Fibroblast of lung (primary cell): ENCODE results near the gene UNC79. TPM values are rescaled to one million over a fixed set of nuclear protein-coding genes. Genes with fewer than 3 reads are reported as not detected.

ENCODE experiments used
- DNase-seq, 2 donors: peaks; one replicate each; pipeline versions ENCODE4 v3.0.0 to v3.0.0-alpha.2; 2010; ENCODE audit warnings: low read depth in 2 of 2
- H2AFZ ChIP-seq: 2 replicates; pipeline ENCODE4 v1.5.1; 2012; ENCODE audit warnings: low read length, control low read depth, inconsistent platforms
- H3K27ac ChIP-seq: 2 replicates; pipeline ENCODE4 v1.5.1; 2011; ENCODE audit warnings: low read length, control low read depth; ENCODE audit not compliant: insufficient read depth
- H3K27me3 ChIP-seq: 2 replicates; pipeline ENCODE4 v1.5.1; 2011; ENCODE audit warnings: mild to moderate bottlenecking, low read length; ENCODE audit not compliant: control insufficient read depth, insufficient read depth
- H3K36me3 ChIP-seq: 2 replicates; pipeline ENCODE4 v1.5.1; 2011; ENCODE audit warnings: low read length; ENCODE audit not compliant: control insufficient read depth, insufficient read depth
- H3K4me1 ChIP-seq: 2 replicates; pipeline ENCODE4 v1.5.1; 2011; ENCODE audit warnings: low read length; ENCODE audit not compliant: control insufficient read depth, insufficient read depth; ENCODE audit errors: extremely low read depth
- H3K4me2 ChIP-seq: 2 replicates; pipeline ENCODE4 v1.5.1; 2011; ENCODE audit warnings: low read length, control low read depth; ENCODE audit not compliant: insufficient read depth; ENCODE audit errors: extremely low read depth
- H3K4me3 ChIP-seq, 4 experiments: fragments of 200-600 bp in 1 of 4; sonication (generic) in 1 of 4; replicated peaks in 1 of 4; 2 replicates each; pipeline ENCODE4 v1.5.1; 2011 to 2016; ENCODE audit warnings: low read length in 4 of 4, low read depth in 3 of 4, mild to moderate bottlenecking in 3 of 4, control low read depth in 2 of 4, inconsistent platforms in 1 of 4, mixed read lengths in 1 of 4; ENCODE audit not compliant: insufficient read depth in 1 of 4; ENCODE audit errors: control extremely low read depth in 1 of 4
- H3K79me2 ChIP-seq: 2 replicates; pipeline ENCODE4 v1.5.1; 2012; ENCODE audit warnings: mild to moderate bottlenecking, low read length, inconsistent platforms; ENCODE audit not compliant: control insufficient read depth, insufficient read depth
- H3K9ac ChIP-seq: 2 replicates; pipeline ENCODE4 v1.5.1; 2011; ENCODE audit warnings: mild to moderate bottlenecking, low read length, control low read depth; ENCODE audit not compliant: insufficient read depth
- H3K9me3 ChIP-seq: 2 replicates; pipeline ENCODE4 v1.5.1; 2012; ENCODE audit warnings: low read depth, low read length; ENCODE audit not compliant: control insufficient read depth, insufficient read depth
- H4K20me1 ChIP-seq: 2 replicates; pipeline ENCODE4 v1.5.1; 2011; ENCODE audit warnings: low read length; ENCODE audit not compliant: control insufficient read depth, insufficient read depth; ENCODE audit errors: extremely low read depth
- EZH2 ChIP-seq: IDR thresholded peaks from 2 replicates; pipeline ENCODE4 v1.5.1; 2012; ENCODE audit warnings: low read length, control low read depth, mild to moderate bottlenecking; ENCODE audit errors: missing control alignments
- polyA plus RNA-seq, 2 donors: library from polyadenylated mRNA; depleted of rRNA in 1 of 2; stranded (reverse) in 1 of 2; unstranded in 1 of 2; fragments of >200 nt; gene quantifications; 2 replicates each; pipeline ENCODE4 v1.2.1, GENCODE V29; 2011 to 2012; ENCODE audit warnings: missing spikeins in 1 of 2
- total RNA-seq: library from RNA; depleted of rRNA; stranded (reverse); fragments of >200 nt; gene quantifications from 2 replicates; pipeline ENCODE4 v1.2.1, GENCODE V29; 2014
- TF ChIP-seq, protein P1 (sequence below), 2 donors: IDR thresholded peaks in 1 of 2; conservative IDR thresholded peaks in 1 of 2; 1 replicate in 1 of 2; 2 replicates in 1 of 2; pipeline ENCODE4 v1.5.1; 2011 to 2012; ENCODE audit warnings: low read length in 2 of 2, control low read depth in 1 of 2, inconsistent platforms in 1 of 2, low read depth in 1 of 2, mild to moderate bottlenecking in 1 of 2

UNC79 gene
- total and polyA plus RNA-seq, 2 donors (not counting 1 experiment from before 2014, with no cell fraction given): 0.02 to 0.17 TPM

DNA sequence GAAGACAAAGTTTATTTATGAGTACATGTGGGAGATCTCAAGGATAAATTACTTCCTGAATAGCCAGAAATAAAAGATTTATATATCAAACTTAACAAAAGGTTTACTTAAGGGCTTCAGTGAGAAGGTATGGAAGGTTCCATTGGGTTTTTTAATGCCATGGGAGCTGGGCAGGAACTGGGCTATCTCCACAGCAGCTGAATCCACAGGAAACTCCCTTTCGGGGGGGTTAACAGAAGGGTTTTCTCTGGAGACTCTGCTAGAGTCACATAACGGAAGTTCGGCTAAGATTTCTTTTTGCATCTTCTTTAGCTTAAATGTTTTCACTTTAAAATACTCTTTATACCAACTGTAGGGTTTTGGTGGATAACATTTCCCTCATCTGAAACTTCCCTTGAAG is 113.5 kb downstream of the UNC79 start:
- Histone ChIP-seq H3K27ac (no peak overlapping the region), H3K4me3 (no peak overlapping the region), H3K27me3 (no peaks in the 10 kb centered on the region), H3K4me1 (no peaks in the 10 kb centered on the region), H3K9me3 (no peaks in the 10 kb centered on the region), H3K79me2 (no peaks in the 10 kb centered on the region), H3K9ac (no peak overlapping the region), H3K36me3 (no peaks in the 10 kb centered on the region), H3K4me2 (no peak overlapping the region), H2AFZ (no peak overlapping the region), H4K20me1 (no peaks in the 10 kb centered on the region)
- DNase-seq: no peak
- TF ChIP-seq, protein P1, sequence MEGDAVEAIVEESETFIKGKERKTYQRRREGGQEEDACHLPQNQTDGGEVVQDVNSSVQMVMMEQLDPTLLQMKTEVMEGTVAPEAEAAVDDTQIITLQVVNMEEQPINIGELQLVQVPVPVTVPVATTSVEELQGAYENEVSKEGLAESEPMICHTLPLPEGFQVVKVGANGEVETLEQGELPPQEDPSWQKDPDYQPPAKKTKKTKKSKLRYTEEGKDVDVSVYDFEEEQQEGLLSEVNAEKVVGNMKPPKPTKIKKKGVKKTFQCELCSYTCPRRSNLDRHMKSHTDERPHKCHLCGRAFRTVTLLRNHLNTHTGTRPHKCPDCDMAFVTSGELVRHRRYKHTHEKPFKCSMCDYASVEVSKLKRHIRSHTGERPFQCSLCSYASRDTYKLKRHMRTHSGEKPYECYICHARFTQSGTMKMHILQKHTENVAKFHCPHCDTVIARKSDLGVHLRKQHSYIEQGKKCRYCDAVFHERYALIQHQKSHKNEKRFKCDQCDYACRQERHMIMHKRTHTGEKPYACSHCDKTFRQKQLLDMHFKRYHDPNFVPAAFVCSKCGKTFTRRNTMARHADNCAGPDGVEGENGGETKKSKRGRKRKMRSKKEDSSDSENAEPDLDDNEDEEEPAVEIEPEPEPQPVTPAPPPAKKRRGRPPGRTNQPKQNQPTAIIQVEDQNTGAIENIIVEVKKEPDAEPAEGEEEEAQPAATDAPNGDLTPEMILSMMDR (conservative IDR thresholded peaks at IDR 0.05 in 1 of 2, IDR thresholded peaks at IDR 0.05 in 1 of 2; ENCODE audit: low read depth in 1 of 2, low read length in 2 of 2): no peak
- TF ChIP-seq EZH2: no peak

DNA sequence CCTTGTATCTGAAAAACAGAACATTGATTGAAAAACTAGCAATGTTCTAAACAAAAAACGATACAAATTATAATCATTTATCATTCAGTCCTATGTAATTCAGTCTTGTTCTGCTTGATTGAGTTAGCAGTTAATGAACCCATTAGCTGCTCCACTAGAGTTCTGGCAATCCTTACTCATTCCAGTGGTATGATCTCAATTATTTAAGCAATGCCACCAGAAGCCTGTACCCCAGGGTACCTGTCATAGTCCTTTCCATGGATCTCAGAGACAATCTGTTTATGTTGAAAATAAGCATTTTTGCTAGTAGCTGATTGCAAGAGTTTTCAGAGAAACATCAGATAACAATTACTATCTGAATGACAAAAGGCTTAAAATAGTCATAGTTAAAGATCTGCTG is 115.9 kb downstream of the UNC79 start:
- DNase-seq: no peak
- H3K36me3 ChIP-seq: no peaks in the 10 kb centered on the region
- H3K9me3 ChIP-seq: no peaks in the 10 kb centered on the region
- H3K4me3 ChIP-seq: no peak overlapping the region
- no peaks in the 10 kb centered on the region for H3K79me2 ChIP-seq
- no peaks in the 10 kb centered on the region for H3K27me3 ChIP-seq
- no peak overlapping the region for H3K9ac ChIP-seq
- no peaks in the 10 kb centered on the region for H3K4me1 ChIP-seq
- no peaks in the 10 kb centered on the region for H4K20me1 ChIP-seq
- TF ChIP-seq EZH2: no peak
- TF ChIP-seq, protein P1 (conservative IDR thresholded peaks at IDR 0.05 in 1 of 2, IDR thresholded peaks at IDR 0.05 in 1 of 2; ENCODE audit: low read depth in 1 of 2, low read length in 2 of 2): no peak
- no peak overlapping the region for H2AFZ ChIP-seq
- no peak overlapping the region for H3K27ac ChIP-seq
- H3K4me2 ChIP-seq: no peak overlapping the region

DNA sequence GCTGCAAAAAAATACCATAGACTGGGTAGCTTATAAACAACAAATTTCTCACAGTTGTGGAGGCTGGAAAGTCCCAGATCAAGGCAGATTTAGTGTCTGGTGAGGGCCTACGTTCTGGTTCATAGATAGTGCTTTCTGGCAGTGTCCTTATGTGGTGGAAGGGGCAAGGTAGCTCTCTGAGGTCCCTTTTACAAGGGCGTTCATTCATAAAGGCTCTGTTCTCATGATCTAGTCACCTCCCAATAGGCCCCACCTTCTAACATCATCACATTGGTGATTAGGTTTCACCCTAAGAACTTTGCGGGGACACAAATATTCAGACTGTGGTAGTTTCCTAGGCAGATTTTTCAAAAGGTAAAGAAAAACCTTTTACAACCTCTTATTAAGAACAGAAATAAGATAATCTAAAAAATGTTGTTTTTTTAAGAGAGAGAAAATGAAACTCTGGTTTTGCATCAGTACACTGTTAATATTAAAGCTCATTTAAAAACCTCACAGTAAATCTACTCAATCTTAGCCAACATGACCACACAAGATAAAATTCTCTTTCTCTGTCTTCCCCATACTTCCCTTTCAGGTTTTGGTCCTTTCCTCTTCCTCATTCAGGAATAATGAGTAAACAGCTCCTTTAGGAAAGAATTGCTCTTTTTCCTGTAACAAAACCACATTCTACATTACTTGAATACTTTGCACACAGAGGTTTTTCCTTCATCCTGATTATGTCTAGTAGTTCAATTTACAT is 117.5 kb downstream of the UNC79 start:
- Histone ChIP-seq H3K79me2 (no peaks in the 10 kb centered on the region), H4K20me1 (no peaks in the 10 kb centered on the region), H3K9ac (no peak overlapping the region), H3K9me3 (no peaks in the 10 kb centered on the region), H3K27ac (no peak overlapping the region), H3K4me3 (no peak overlapping the region), H3K27me3 (no peaks in the 10 kb centered on the region), H3K36me3 (no peaks in the 10 kb centered on the region), H3K4me1 (no peaks in the 10 kb centered on the region), H2AFZ (no peak overlapping the region), H3K4me2 (no peak overlapping the region)
- DNase-seq: no peak
- no peak for TF ChIP-seq EZH2
- TF ChIP-seq, protein P1 (conservative IDR thresholded peaks at IDR 0.05 in 1 of 2, IDR thresholded peaks at IDR 0.05 in 1 of 2; ENCODE audit: low read depth in 1 of 2, low read length in 2 of 2): no peak
